KMS-11 (cell line): Measurements from ENCODE around the gene ATG2B.

Source experiments
- H2AFZ ChIP-seq: fragments of 200-600 bp; sonication (generic); 2 replicates; pipeline ENCODE4 v1.6.1; 2016; ENCODE audit warnings: antibody characterized with exemption, mixed run types, low read depth
- H3K27ac ChIP-seq: fragments of 200-600 bp; sonication (generic); 2 replicates; pipeline ENCODE4 v1.6.1; 2016; ENCODE audit warnings: mild to moderate bottlenecking, mixed run types
- H3K27me3 ChIP-seq: fragments of 200-600 bp; sonication (generic); 2 replicates; pipeline ENCODE4 v1.6.1; 2017; ENCODE audit warnings: mild to moderate bottlenecking, low read depth, mixed run types, moderate library complexity; ENCODE audit not compliant: insufficient read depth
- H3K36me3 ChIP-seq: fragments of 200-600 bp; sonication (generic); 2 replicates; pipeline ENCODE4 v1.6.1; 2017; ENCODE audit warnings: mild to moderate bottlenecking, mixed run types; ENCODE audit not compliant: insufficient read depth
- H3K4me1 ChIP-seq: fragments of 200-600 bp; sonication (generic); 2 replicates; pipeline ENCODE4 v1.6.1; 2016; ENCODE audit warnings: mild to moderate bottlenecking, low read depth, mixed run types; ENCODE audit not compliant: poor library complexity, severe bottlenecking
- H3K4me2 ChIP-seq: fragments of 200-600 bp; sonication (generic); 2 replicates; pipeline ENCODE4 v1.7.0; 2016; ENCODE audit warnings: mild to moderate bottlenecking, mixed run types
- H3K4me3 ChIP-seq: fragments of 200-600 bp; sonication (generic); IDR thresholded peaks from 2 replicates; pipeline ENCODE4 v1.6.1; 2017; ENCODE audit warnings: low read depth, low read length, mixed read lengths; ENCODE audit not compliant: insufficient read depth
- H3K79me2 ChIP-seq: fragments of 200-600 bp; sonication (generic); 2 replicates; pipeline ENCODE4 v1.6.1; 2016; ENCODE audit warnings: low read depth, mixed run types; ENCODE audit not compliant: insufficient read depth
- H3K9ac ChIP-seq: fragments of 200-600 bp; sonication (generic); 2 replicates; pipeline ENCODE4 v1.6.1; 2016; ENCODE audit warnings: mild to moderate bottlenecking, mixed run types
- H4K20me1 ChIP-seq: fragments of 200-600 bp; sonication (generic); 2 replicates; pipeline ENCODE4 v1.6.1; 2016; ENCODE audit warnings: mild to moderate bottlenecking, mixed run types; ENCODE audit not compliant: insufficient read depth
- CTCF ChIP-seq: fragments of 200-600 bp; sonication (generic); conservative IDR thresholded peaks from 2 replicates; pipeline ENCODE4 v1.6.1; 2017; ENCODE audit warnings: low read depth, mild to moderate bottlenecking, antibody characterized with exemption, low read length, moderate library complexity, mixed read lengths

Gene ATG2B

GRCh38 chr14:96285667-96286066, 77.5 kb downstream of the ATG2B start:
- Histone ChIP-seq H4K20me1 (no peaks in the 10 kb centered on the region), H3K4me1 (no peaks in the 10 kb centered on the region), H2AFZ (no peak overlapping the region), H3K4me3 (no peak overlapping the region), H3K79me2 (no peaks in the 10 kb centered on the region), H3K27me3 (no peaks in the 10 kb centered on the region), H3K27ac (no peak overlapping the region), H3K9ac (no peak overlapping the region), H3K36me3 (no peaks in the 10 kb centered on the region), H3K4me2 (no peak overlapping the region)
- TF ChIP-seq CTCF: no peak

GRCh38 chr14:96284430-96284829, 78.7 kb downstream of the ATG2B start:
- no peaks in the 10 kb centered on the region for H3K27me3 ChIP-seq
- no peaks in the 10 kb centered on the region for H3K4me1 ChIP-seq
- H3K36me3 ChIP-seq: no peaks in the 10 kb centered on the region
- no peak overlapping the region for H3K4me2 ChIP-seq
- no peak overlapping the region for H2AFZ ChIP-seq
- no peak overlapping the region for H3K27ac ChIP-seq
- no peaks in the 10 kb centered on the region for H4K20me1 ChIP-seq
- no peak overlapping the region for H3K4me3 ChIP-seq
- no peak for TF ChIP-seq CTCF
- no peak overlapping the region for H3K9ac ChIP-seq
- no peaks in the 10 kb centered on the region for H3K79me2 ChIP-seq

GRCh38 chr14:96284008-96284407, 79.1 kb downstream of the ATG2B start:
- Histone ChIP-seq H2AFZ (no peak overlapping the region), H3K4me1 (no peaks in the 10 kb centered on the region), H3K79me2 (no peaks in the 10 kb centered on the region), H3K27me3 (no peaks in the 10 kb centered on the region), H3K4me2 (no peak overlapping the region), H4K20me1 (no peaks in the 10 kb centered on the region), H3K27ac (no peak overlapping the region), H3K4me3 (no peak overlapping the region), H3K36me3 (no peaks in the 10 kb centered on the region), H3K9ac (no peak overlapping the region)
- no peak for TF ChIP-seq CTCF

GRCh38 chr14:96281486-96281885, 81.7 kb downstream of the ATG2B start:
- no peak overlapping the region for H3K4me3 ChIP-seq
- H3K4me2 ChIP-seq: no peak overlapping the region
- no peaks in the 10 kb centered on the region for H3K36me3 ChIP-seq
- no peak for TF ChIP-seq CTCF
- H3K9ac ChIP-seq: no peak overlapping the region
- H3K4me1 ChIP-seq: no peaks in the 10 kb centered on the region
- no peaks in the 10 kb centered on the region for H3K79me2 ChIP-seq
- no peak overlapping the region for H2AFZ ChIP-seq
- no peaks in the 10 kb centered on the region for H3K27me3 ChIP-seq
- no peak overlapping the region for H3K27ac ChIP-seq
- H4K20me1 ChIP-seq: no peaks in the 10 kb centered on the region

GRCh38 chr14:96280104-96280503, 83.0 kb downstream of the ATG2B start:
- H3K36me3 ChIP-seq: no peaks in the 10 kb centered on the region
- TF ChIP-seq CTCF: no peak
- H3K79me2 ChIP-seq: no peaks in the 10 kb centered on the region
- H3K4me3 ChIP-seq: no peak overlapping the region
- H3K9ac ChIP-seq: no peak overlapping the region
- no peak overlapping the region for H3K27ac ChIP-seq
- no peaks in the 10 kb centered on the region for H3K27me3 ChIP-seq
- H4K20me1 ChIP-seq: no peaks in the 10 kb centered on the region
- no peak overlapping the region for H3K4me2 ChIP-seq
- H2AFZ ChIP-seq: no peak overlapping the region
- H3K4me1 ChIP-seq: no peaks in the 10 kb centered on the region
